AG09309 (cell line): ENCODE results near the gene PDLIM4.

ENCODE experiments used
- DNase-seq: peaks from one replicate; pipeline ENCODE4 v3.0.0-alpha.2; 2010; ENCODE audit warnings: low read depth
- H3K4me3 ChIP-seq: 2 replicates; pipeline ENCODE4 v1.5.1; 2011; ENCODE audit warnings: mild to moderate bottlenecking, low read depth, low read length, moderate library complexity; ENCODE audit not compliant: control insufficient read depth
- TF ChIP-seq, protein P1 (sequence below): IDR thresholded peaks from 2 replicates; pipeline ENCODE4 v1.5.1; 2011; ENCODE audit warnings: mild to moderate bottlenecking, low read depth, low read length, inconsistent platforms; ENCODE audit not compliant: insufficient read depth, control insufficient read depth; ENCODE audit errors: missing control alignments

Gene PDLIM4

DNA sequence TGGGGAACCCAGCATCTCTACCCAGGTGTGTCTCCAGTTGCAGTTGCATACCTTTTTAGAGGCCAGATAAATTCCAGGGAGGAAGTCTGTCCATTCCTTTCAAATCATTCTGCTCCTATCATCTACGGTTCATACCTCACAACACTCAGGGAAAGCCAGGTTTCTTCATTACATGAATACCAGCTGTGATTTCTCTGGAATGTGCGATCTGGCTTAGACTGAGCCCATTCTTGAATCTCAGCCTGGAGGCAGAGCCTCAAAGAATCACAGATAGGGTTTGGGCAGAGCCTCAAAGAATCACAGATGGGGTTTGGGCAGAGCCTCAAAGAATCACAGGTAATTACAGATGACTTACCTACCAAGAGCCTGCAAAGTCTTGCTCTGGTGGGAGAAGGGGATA lies 37.0 kb upstream of the PDLIM4 start:
- TF ChIP-seq, protein P1, sequence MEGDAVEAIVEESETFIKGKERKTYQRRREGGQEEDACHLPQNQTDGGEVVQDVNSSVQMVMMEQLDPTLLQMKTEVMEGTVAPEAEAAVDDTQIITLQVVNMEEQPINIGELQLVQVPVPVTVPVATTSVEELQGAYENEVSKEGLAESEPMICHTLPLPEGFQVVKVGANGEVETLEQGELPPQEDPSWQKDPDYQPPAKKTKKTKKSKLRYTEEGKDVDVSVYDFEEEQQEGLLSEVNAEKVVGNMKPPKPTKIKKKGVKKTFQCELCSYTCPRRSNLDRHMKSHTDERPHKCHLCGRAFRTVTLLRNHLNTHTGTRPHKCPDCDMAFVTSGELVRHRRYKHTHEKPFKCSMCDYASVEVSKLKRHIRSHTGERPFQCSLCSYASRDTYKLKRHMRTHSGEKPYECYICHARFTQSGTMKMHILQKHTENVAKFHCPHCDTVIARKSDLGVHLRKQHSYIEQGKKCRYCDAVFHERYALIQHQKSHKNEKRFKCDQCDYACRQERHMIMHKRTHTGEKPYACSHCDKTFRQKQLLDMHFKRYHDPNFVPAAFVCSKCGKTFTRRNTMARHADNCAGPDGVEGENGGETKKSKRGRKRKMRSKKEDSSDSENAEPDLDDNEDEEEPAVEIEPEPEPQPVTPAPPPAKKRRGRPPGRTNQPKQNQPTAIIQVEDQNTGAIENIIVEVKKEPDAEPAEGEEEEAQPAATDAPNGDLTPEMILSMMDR: no peak
- no peak for DNase-seq
- H3K4me3 ChIP-seq: no peak overlapping the region

DNA sequence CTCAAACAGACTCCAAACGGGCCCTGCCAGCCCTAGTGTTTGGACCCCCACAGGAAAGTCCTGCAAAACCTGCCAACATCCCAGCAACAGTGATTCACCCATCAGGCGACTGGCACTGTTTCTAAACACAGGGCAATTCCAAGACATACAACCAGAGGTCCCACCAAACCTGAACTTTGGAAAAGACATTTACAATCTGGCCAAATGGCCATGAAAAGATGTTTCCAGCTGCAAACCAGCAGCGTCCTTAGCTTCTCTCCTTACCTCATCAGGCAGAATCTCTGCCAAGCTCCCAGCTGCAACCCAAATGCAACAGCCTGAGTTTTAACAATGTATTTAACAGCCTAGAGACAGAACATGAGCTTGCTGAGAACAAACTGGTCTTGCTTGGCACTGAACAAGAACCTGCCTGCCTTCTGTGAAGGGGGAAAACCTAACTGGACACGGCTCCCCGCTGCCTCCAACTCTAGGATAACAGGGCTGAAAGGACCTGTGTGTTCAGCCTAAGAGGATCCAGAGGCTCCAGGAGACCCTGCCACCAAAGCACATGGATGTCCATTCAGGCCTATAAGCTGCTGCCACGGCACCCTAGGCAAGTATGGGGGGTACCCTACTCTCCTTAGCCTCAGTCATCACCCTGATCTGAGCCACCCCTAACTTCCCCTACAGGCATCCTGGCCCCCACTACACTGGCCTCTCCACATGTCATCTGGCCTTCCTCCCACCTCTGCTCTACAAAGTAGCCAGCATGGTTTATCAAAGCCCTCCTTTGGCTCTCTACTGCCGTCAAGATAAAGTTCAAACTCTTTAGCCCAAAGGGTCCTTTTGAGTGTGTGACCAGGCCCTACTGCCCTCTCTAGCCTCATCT lies 35.5 kb upstream of the PDLIM4 start:
- peak; percentile 79 for DNase-seq
- TF ChIP-seq, protein P1: peak; percentile 33

DNA sequence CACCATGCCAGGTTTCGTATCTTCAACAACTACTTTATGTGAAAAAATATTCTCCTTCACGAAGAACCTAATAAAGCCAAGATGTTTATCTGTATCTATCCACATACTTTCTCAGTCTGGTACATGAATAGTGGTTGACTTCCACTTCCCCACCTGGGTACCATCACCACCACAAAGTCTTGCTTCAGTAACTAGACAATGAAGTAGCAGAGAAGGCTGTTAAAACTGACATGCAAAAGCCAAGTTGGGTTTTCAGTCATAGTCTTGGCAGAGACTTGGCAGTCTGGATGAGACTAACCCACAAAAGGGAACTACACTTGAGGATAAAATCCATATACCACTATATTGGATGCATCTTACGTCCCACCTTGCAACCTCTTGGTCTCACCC lies 34.9 kb upstream of the PDLIM4 start:
- TF ChIP-seq, protein P1: no peak
- H3K4me3 ChIP-seq: no peak overlapping the region

More for the DNA sequence above, 35.5 kb upstream of the PDLIM4 start:
- H3K4me3 ChIP-seq: no peak overlapping the region

DNA sequence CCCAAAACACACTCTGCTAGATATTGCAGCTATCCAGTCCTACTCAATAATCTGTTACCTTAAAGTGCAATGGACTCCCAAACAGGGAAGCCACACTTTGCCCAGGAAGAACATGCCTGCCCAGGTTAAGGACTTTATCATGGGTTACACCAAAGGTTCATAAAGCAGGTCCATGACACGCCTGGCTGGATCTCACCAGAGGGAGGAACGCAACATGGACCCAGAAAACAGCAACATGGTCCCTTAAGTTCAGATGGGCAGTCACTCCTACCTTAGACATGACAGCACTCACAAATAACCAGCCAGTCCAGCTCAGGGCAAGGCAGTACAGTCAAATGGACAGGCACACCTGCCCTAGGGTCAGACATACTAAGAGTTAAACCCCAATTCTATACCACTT lies 33.6 kb upstream of the PDLIM4 start:
- TF ChIP-seq, protein P1: no peak
- H3K4me3 ChIP-seq: no peak overlapping the region
- no peak for DNase-seq

More for the DNA sequence above, 34.9 kb upstream of the PDLIM4 start:
- no peak for DNase-seq

DNA sequence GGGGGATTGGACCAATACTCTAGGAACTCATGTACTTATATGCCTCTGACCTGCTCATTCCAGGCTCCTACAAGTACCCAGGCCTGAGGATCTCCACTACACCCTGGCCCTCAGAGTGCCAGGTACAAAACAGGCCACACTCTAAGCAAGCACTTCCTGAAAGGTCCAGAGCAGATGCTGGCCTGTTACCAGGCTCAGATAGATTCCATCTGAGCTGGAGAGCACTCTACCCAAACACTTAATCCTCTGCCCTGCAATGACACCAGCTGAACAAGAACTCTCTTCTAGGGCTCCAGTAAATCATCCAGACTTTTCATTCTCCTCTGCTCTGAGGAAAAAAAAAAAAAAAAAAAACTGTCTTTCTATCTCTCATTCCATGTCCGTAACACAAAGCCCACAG lies 32.8 kb upstream of the PDLIM4 start:
- TF ChIP-seq, protein P1: no peak
- DNase-seq: no peak
- no peak overlapping the region for H3K4me3 ChIP-seq

DNA sequence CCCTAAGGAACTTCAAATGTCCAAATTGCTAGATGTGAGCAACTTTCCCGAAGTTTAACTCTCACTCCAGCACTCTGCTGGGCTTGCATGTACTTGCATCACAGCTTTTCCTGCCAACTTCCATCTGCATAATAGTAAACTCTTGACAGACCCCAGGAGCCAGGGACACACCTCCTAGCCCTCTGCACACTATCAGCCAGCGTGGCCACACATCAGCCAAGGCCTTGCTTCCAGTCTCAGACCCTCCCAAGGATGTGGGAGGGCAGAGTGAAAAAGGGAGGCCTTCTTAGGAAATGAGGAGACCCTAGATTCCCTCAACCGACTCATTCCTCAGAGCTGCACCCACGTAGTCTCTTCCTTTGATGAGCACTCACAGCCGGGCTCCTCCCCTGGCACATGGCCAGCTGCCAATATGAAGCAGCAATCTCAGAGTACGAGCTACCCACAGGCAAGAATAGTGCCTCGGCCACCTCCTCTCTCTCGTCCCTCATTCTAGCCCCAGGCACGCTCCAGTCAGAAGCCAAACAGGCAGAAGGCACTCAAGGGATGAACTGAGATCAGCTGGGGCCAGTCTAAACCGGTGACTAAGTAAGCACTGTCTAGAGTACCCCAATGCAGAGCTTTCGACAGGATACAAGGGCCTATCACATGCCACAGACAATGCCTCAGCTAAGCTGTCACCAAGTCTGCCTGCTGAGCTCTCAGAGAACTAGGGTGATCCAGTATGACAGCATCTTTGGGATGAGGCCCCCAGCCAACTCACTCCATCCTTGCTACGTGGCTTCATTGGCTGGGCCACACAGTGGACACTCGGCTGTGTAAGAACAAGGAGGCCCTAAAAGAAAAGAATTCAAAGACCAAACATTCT lies 32.1 kb upstream of the PDLIM4 start:
- H3K4me3 ChIP-seq: no peak overlapping the region
- TF ChIP-seq, protein P1: no peak
- DNase-seq: peak; percentile 69
